Measurements from ENCODE around the gene ADCY10.

Gene ADCY10

DNA sequence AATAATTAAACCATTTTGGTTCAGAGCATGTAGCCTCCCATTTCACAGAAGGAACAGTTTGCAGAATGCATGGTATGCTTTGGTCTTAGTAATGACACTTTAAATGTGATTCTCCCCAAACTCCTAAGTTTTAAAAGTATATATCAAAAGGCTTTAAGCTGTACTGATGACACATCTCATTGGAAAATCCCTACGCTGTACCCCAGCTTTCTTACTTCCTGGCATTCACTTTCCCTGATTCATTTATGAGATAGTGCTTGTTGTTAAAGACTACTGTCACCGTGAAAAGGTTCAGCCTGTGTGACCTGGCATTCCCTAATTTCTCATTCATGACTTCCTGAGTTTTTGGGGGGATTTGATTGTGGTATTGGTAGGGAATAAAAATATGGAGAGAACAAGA lies 138.8 kb downstream of the ADCY10 start:
- TF ChIP-seq GATA3 (IDR thresholded peaks at IDR 0.05; ENCODE audit: low read depth, low read length) = no peak
- TF ChIP-seq GATA2 (IDR thresholded peaks at IDR 0.05; ENCODE audit: low read depth, low read length) = no peak

DNA sequence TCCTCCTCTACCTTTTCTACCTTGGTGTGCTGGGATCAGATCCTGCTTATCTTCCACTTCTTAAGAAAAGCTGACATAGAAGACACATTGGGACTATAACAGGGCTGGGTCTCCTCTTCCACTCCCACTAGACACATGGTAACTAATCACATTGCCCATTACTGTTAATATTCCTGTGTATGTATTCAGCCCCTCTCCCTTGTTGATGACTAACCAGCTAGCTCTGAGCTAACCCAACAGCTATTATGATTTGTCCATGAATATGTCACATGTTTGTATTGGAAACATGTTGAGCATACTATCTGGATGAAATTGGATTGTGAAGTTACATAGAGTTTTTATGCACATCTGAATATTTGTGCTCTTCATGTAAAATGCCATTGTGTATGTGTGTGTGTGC lies 139.2 kb downstream of the ADCY10 start:
- TF ChIP-seq GATA3 (IDR thresholded peaks at IDR 0.05; ENCODE audit: low read depth, low read length) = no peak
- TF ChIP-seq GATA2 (IDR thresholded peaks at IDR 0.05; ENCODE audit: low read depth, low read length) = no peak

DNA sequence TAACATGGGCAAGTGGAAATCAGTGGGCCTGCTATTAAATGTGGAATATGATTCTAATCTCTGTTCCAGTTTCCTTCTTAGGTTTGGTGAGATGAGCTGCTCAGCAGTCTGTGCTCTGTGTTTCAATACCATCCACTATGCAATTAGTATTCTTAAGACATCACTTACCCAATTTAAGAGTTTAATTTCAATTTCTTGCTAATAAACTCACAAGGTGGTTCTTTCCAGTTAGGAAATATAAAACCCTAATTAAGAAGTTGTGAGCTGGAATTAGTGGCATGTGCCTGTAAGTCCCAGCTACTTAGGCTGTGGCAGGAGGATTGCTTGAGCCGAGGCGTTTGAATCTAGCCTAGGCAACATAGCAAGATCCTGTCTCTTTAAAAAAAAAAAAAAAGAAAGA lies 140.4 kb downstream of the ADCY10 start:
- TF ChIP-seq GATA3 (IDR thresholded peaks at IDR 0.05; ENCODE audit: low read depth, low read length) (no peak), GATA2 (IDR thresholded peaks at IDR 0.05; ENCODE audit: low read depth, low read length) (no peak)

DNA sequence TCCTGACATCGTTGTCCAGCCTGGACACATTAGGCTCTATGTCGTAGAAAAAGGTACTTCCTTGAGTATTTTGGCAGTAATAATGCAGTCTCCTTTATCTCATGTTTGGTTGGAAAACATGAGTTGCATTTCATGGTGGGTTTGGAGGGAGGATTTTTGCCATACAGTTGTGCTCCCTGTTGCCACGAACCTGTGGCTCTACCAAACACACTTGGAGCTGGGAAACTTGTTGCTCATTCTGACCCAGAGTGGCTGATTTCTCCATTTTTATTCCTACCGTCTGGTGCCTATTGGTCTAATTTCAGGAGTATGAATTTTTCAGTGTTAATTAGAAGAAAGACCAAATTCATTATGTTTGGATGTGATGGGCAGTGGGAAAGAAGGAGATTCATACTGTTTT lies 141.5 kb downstream of the ADCY10 start:
- TF ChIP-seq GATA2 (IDR thresholded peaks at IDR 0.05; ENCODE audit: low read depth, low read length) (no peak), GATA3 (IDR thresholded peaks at IDR 0.05; ENCODE audit: low read depth, low read length) (no peak)

DNA sequence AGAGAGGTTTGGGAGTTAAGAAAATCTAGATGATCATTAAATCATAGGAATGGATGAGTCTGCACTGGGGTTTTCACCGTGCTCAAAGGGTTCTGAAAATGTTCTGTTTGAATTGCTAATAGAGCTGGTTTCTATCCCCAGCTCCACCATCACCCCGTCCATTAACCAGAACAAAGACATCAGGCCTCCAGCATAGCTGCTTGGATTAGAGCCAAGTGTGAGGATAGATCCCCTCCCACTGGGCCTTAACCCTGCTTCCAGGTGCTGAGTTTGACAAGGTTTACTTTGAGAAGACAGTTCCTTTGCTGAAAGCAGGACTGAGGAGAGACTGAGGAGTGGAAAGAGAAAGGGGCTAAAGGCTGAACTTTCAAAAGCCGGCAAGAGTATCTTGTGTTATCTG lies 143.8 kb downstream of the ADCY10 start:
- TF ChIP-seq GATA3 (IDR thresholded peaks at IDR 0.05; ENCODE audit: low read depth, low read length) = no peak
- TF ChIP-seq GATA2 (IDR thresholded peaks at IDR 0.05; ENCODE audit: low read depth, low read length) = no peak

DNA sequence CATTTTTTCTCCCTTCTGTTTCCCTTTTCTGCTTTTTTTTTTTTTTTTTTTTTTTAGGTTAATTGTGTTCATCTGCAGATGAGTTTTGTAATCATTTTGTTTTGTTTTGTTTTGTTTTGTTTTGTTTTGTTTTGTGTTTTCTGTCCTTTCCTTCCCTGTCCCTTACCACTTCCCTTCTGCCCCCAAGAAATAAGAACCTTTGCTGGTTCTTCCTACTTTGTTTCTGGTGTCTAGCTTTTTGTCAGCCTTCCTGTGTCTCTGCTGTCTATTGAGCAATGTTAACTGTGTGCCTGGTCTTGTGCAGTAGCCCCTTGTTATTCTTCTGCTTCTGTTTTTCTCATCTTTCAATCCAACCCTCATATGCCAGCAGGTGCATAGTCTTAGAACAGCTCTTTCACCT lies 146.2 kb downstream of the ADCY10 start:
- TF ChIP-seq GATA3 (IDR thresholded peaks at IDR 0.05; ENCODE audit: low read depth, low read length) = no peak
- TF ChIP-seq GATA2 (IDR thresholded peaks at IDR 0.05; ENCODE audit: low read depth, low read length) = no peak

DNA sequence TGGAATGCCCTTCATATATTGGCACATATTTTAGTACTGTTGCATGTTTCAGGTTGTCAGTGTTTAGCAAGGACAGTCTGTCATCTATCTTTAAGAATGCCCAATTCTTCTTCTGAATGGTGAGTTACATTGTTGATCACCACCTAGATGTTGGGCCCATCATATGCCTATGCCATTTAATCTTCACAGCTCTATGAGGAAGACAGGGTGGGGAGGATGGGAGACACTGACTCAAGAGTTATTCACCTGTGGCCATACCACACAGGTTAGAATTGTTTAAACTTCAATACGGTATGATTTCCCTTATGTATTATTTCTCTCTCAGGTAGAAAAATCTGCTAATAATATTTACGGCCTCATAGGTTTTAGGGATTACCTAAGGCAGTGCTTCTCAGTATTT lies 147.4 kb downstream of the ADCY10 start:
- no peak for TF ChIP-seq GATA3 (IDR thresholded peaks at IDR 0.05; ENCODE audit: low read depth, low read length)

DNA sequence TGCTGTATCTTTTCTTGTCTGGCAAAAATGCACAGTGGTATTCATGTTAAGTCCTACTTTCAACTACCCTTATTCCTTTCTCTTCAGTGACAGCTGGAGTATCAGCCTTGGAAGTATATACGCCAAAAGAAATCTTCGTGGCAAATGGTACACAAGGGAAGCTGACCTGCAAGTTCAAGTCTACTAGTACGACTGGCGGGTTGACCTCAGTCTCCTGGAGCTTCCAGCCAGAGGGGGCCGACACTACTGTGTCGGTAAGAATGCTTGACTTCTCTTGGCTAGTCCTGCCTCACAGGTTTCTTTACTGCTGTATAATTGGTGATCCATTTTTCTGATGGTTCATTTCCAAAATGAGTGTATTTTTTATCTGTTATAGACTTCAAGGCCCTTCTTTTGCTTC lies 148.4 kb downstream of the ADCY10 start:
- TF ChIP-seq GATA2 (IDR thresholded peaks at IDR 0.05; ENCODE audit: low read depth, low read length) (no peak), GATA3 (IDR thresholded peaks at IDR 0.05; ENCODE audit: low read depth, low read length) (no peak)

DNA sequence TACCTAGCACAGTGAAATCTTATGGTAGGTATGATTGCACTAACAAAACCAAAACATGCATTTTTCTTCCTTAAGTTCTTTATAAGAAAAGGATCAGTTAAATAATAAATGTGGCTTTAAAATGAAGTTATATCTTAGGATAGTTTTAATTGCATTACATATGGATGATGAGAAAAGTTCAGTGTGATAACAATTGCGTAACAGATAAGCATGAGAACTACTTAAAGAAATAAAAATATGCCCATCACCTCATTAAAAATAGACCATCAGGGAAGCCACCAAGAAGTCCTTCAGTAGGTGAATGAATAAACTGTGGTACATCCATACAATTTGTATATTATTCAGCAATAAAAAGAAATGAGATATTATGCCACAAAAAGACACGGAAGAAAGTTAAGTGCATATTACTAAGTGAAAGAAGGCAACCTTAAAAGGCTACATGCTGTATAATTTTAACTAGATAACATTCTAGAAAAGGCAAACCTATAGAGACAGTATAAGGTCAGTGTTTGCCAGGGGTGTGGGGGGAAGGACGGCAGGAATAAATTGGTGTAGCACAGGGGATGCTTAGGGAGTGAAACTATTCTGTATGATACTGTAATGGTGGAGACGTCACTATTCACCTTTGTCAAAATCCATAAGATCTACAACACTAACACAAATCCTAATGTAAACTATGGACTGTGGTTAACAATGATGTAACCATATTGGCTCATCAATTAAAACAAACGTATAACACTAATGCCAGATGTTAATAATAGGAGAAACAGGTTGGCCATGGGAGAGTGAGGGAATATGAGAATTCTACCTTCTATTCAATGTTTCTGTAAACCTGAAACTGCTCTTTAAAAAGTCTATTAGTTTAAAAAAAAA lies 149.2 kb downstream of the ADCY10 start:
- TF ChIP-seq GATA3 (IDR thresholded peaks at IDR 0.05; ENCODE audit: low read depth, low read length) (no peak), GATA2 (IDR thresholded peaks at IDR 0.05; ENCODE audit: low read depth, low read length) (no peak)

DNA sequence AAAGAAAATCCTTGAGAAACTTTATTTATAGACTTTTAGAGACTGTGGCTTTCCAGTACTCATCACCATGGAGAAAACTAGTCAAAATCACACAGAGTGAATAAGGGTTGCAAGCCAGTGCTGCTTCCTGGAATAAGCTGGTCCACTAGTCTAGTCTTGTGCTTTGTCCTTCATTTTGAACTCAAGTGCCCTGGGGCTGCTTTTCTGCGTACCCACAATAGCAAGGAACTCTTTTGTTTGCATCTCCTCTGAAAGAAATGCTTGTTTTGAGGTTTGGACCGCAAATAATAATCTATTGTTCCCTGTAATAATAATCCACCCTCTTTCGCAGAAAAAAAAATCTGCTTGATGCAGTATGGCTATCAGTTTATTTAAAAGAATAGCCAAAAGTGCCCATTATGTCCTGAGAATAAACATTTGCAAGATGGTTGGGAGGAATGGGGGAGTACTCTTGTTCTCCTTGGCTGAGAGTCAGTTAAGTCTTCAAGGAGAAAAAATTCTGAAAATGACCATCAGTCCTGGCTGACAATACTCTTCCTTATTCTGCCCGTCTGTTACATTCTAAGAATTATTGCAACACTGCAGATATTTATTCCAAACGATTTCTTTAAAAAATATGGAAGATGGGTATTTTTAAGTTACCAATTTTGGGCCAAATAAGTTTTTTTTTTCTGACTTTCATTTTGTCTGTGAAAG lies 150.3 kb downstream of the ADCY10 start:
- TF ChIP-seq GATA2 (IDR thresholded peaks at IDR 0.05; ENCODE audit: low read depth, low read length) = no peak
- no peak for TF ChIP-seq GATA3 (IDR thresholded peaks at IDR 0.05; ENCODE audit: low read depth, low read length)

DNA sequence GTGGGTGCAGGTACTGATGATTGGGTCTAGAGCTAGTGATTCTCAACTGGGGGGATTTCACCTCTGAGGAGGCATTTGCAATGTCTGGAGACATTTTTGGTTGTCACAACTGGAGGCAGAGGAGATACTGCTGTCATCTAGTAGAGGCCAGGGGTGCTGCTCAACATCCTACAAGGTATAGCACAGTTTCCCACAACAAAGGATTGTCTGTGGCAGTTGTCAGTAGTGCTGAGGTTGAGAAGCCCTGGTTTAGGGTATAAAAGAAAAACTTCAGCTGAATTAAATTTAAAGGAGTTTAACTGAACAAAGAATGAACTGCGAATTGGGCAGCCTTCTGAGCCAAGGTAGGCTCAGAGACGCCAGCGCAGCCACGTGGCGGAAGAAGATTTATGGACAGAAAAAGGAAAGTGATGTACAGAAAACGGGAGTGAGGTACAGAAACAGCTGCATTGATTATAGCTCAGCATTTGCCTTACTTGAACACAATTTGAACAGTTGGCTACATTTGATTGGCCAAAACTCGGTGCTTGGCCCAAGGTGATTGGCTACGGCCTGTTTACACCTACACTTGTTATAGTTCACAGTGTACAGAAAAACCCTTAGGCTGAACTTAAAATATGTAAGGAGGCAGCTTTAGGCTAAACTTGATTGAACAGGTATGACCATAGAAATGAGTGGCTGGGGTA lies 151.7 kb downstream of the ADCY10 start:
- TF ChIP-seq GATA2 (IDR thresholded peaks at IDR 0.05; ENCODE audit: low read depth, low read length) (no peak), GATA3 (IDR thresholded peaks at IDR 0.05; ENCODE audit: low read depth, low read length) (no peak)

DNA sequence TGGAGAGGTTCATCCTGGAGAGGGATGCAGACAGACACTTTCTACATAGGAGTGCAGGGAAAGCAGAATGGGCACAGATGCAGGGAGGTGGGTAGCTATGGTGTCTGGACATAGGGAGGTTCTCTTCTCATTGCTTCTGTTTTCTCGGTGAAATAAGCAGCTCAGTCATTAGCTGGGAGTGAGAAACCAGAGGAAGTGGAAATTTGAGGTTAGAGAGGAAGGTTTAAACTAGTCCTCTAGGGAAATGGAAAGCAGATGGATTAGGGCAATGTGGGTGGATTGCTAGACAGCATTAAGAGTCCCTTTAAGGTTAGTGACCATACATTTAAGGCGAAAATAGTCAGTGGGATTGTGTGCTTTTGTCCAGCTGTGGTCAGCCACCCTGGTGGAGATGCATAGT lies 152.5 kb downstream of the ADCY10 start:
- no peak for TF ChIP-seq GATA3 (IDR thresholded peaks at IDR 0.05; ENCODE audit: low read depth, low read length)
- TF ChIP-seq GATA2 (IDR thresholded peaks at IDR 0.05; ENCODE audit: low read depth, low read length) = no peak
